Measurements from ENCODE around the gene SLK. TPM values are rescaled to one million over a fixed set of nuclear protein-coding genes. Genes with fewer than 3 reads are reported as not detected.

The SLK gene
- 51.9 and 68.9 TPM in 2 replicates for total RNA-seq

GRCh38 chr10:103966671-103967447 is at the start of gene SLK:
SLK (plus strand) TSS chr10:103967140; CDS start chr10:103967746, 606 bp downstream.

GRCh38 chr10:103918053-103918846 is 48.7 kb upstream of the SLK start, which contains the start of gene STN1:
STN1 (minus strand) TSS chr10:103918184; CDS start chr10:103917594, 590 bp downstream.

Small RNA genes within 50 kb of the gene (small RNA-seq; reads per million reads assigned to genes)
- not detected for gene RN7SL524P

Other genes with a start within 250 kb of the SLK start
- 2.6 and 4.9 TPM in 2 replicates for gene SH3PXD2A, start 111.6 kb upstream of the SLK start, total RNA-seq
- gene STN1, start 49.0 kb upstream of the SLK start, total RNA-seq, result 30.1 and 37.7 TPM in 2 replicates
- 1.5 and 2.3 TPM in 2 replicates for gene COL17A1, start 118.7 kb downstream of the SLK start, total RNA-seq
- 12.2 and 12.7 TPM in 2 replicates for gene SFR1, start 155.0 kb downstream of the SLK start, total RNA-seq

All from vein endothelial cell (primary cell).